CD4-positive, alpha-beta memory T cell (primary cell): Measurements from ENCODE around the gene FBXO41. TPM values are rescaled to one million over a fixed set of nuclear protein-coding genes. Genes with fewer than 3 reads are reported as not detected.

Source experiments
- CTCF ChIA-PET: fragments of 350-600 bp; sonication (Branson Sonifier 250); formaldehyde crosslinking; loops from one replicate; lab custom pipeline; 2021; ENCODE audit warnings: inconsistent platforms; ENCODE audit not compliant: partially characterized antibody; lab: Charles Lee
- POLR2A ChIA-PET: fragments of 350-600 bp; sonication (Branson Sonifier 250); formaldehyde crosslinking; loops from one replicate; lab custom pipeline; 2021; ENCODE audit not compliant: partially characterized antibody; lab: Charles Lee
- DNase-seq, 5 donors: peaks; one replicate each; pipeline versions ENCODE4 v3.0.0 to v3.0.0-alpha.2; 2020 to 2022; ENCODE audit warnings: mixed read lengths in 1 of 5
- H3K27ac ChIP-seq: one replicate; pipeline ENCODE4 v1.7.0; 2013; ENCODE audit warnings: low read depth, low read length
- H3K27me3 ChIP-seq: 2 replicates; pipeline ENCODE4 v1.7.0; 2013; ENCODE audit warnings: mild to moderate bottlenecking, low read length, moderate library complexity; ENCODE audit not compliant: insufficient read depth
- H3K36me3 ChIP-seq: 2 replicates; pipeline ENCODE4 v1.7.0; 2013; ENCODE audit warnings: mild to moderate bottlenecking, low read length, moderate library complexity; ENCODE audit not compliant: insufficient read depth
- H3K4me1 ChIP-seq: 2 replicates; pipeline ENCODE4 v1.7.0; 2013; ENCODE audit warnings: mild to moderate bottlenecking, low read length, moderate library complexity; ENCODE audit not compliant: insufficient read depth
- H3K4me3 ChIP-seq, 2 donors: one replicate each; pipeline ENCODE4 v1.7.0; 2013; ENCODE audit warnings: low read length in 2 of 2, mild to moderate bottlenecking in 1 of 2
- H3K9me3 ChIP-seq, 2 donors: one replicate each; pipeline ENCODE4 v1.7.0; 2013; ENCODE audit warnings: low read length in 2 of 2, control low read depth in 1 of 2; ENCODE audit not compliant: control insufficient read depth in 1 of 2
- H3K27ac Mint-ChIP-seq, 7 donors: one replicate each; pipeline ENCODE4 v1.8.0; 2020 to 2021; ENCODE audit warnings: mixed read lengths in 7 of 7, mild to moderate bottlenecking in 6 of 7, inconsistent platforms in 3 of 7, moderate library complexity in 3 of 7
- H3K27me3 Mint-ChIP-seq, 2 donors: one replicate each; pipeline ENCODE4 v1.8.0; 2020 to 2021; ENCODE audit warnings: mixed read lengths in 2 of 2
- H3K36me3 Mint-ChIP-seq, 2 donors: one replicate each; pipeline ENCODE4 v1.8.0; 2020 to 2021; ENCODE audit warnings: mixed read lengths in 2 of 2, inconsistent platforms in 1 of 2, mild to moderate bottlenecking in 1 of 2
- H3K4me1 Mint-ChIP-seq, 4 donors: one replicate each; pipeline ENCODE4 v1.8.0; 2020 to 2021; ENCODE audit warnings: mixed read lengths in 4 of 4, mild to moderate bottlenecking in 1 of 4
- H3K4me3 Mint-ChIP-seq, 8 donors: one replicate each; pipeline ENCODE4 v1.8.0; 2020 to 2021; ENCODE audit warnings: mixed read lengths in 8 of 8, mild to moderate bottlenecking in 7 of 8, moderate library complexity in 6 of 8, inconsistent platforms in 3 of 8
- H3K9me3 Mint-ChIP-seq, 8 donors: one replicate each; pipeline ENCODE4 v1.8.0; 2020 to 2021; ENCODE audit warnings: mixed read lengths in 8 of 8, mild to moderate bottlenecking in 5 of 8, inconsistent platforms in 3 of 8, moderate library complexity in 1 of 8
- intact Hi-C: fragments of 100-400 bp; cut with micrococcal nuclease; formaldehyde crosslinking; loops from one replicate; pipeline ENCODE4 v1.15.1; 2023
- polyA plus RNA-seq, 2 donors: library from polyadenylated mRNA; unstranded; fragments of 300-500 nt; fragmentation: Illumina TruSeq; gene quantifications; one replicate each; pipeline ENCODE4 v1.2.3, GENCODE V29; 2021
- total RNA-seq, 2 experiments: library from RNA; stranded (reverse); gene quantifications; one replicate each; pipeline ENCODE4 v1.2.3, GENCODE V29; 2021

Gene FBXO41
- total and polyA plus RNA-seq, 4 experiments from 2014 or later = 1.6 to 11.4 (median 9.8) TPM; not detected in 1

DNA sequence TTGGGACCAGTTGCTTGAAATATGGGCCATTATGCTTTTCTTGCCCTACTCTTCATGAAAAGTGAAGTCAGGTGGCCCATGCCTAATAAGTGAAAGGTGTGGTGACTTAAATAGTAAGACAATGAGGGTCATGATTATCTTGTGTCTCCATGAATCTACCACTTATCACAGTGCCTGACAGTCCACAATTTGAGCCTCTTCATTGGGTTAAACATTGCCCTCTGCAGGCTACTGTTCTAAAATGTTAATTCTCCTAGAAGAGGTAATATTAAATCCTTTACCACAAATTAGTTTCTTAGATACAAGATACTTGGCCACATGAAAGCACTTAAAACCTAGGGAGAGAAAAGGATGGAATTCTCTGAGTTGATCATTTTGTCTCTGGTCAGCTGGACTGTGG lies 5.0 kb upstream of the FBXO41 start:
- ChIA-PET CTCF (interaction anchor here (0.9 to 5.0 kb wide), 13 partner anchors 9 to 77 kb away, joined by 3 to 54 read pairs (median 6); partner anchors contain the start of genes CCT7, PRADC1 and SMYD5), POLR2A (interaction anchor here (3.3 kb wide), 1 partner anchor 54 kb away, joined by 18 read pairs; the partner anchor contains the start of gene CCT7)
- Mint-ChIP-seq H3K36me3 (peaks cover 0 to 1% of the 10 kb centered on the region in 2 donors), H3K27me3 (peaks cover 10 to 23% of the 10 kb centered on the region in 2 donors), H3K4me1 (peaks cover 12 to 36% (median 23%) of the 10 kb centered on the region in 4 donors), H3K27ac (no peak overlapping the region), H3K9me3 (peaks cover 0 to 2% (median 0%) of the 10 kb centered on the region in 8 donors), H3K4me3 (no peak overlapping the region)
- Histone ChIP-seq H3K9me3 (no peaks in the 10 kb centered on the region), H3K4me3 (no peak overlapping the region), H3K27ac (no peak overlapping the region), H3K36me3 (no peaks in the 10 kb centered on the region), H3K27me3 (peaks cover 14% of the 10 kb centered on the region), H3K4me1 (peaks cover 37% of the 10 kb centered on the region)
- intact Hi-C loops = no loop called here
- DNase-seq = no peak

DNA sequence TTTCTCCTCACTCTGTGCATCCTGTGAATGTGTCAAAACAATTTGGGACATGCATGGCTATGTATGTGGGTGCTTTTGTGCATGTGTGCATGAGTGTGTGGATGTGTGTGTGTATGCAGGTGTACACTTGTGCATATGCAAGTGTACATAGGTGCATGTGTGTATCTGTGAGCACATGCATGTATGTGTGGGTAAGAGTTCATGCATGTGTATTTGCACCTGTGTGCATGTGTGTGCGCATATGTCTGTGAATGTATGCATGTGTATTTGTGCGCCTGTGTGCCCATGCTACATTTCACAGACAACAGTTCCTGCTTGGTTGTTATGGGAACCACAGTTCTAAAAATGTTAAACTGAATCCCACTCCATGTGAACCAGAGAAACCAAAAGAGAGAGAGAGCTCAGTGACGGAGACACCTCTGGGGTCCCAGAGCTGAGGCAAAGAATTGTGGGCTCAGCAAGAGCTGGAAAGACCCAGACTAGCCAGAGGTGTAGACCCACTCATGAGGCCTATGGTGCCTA lies 1.9 kb upstream of the FBXO41 start:
- Mint-ChIP-seq H3K4me3 (peak overlapping the region in 7 of 8 donors; percentile 15 to 74 (median 61)), H3K36me3 (peaks cover 0 to 1% of the 10 kb centered on the region in 2 donors)
- POLR2A ChIA-PET = interaction anchor here (2.2 kb wide), 1 partner anchor 52 kb away, joined by 16 read pairs; the partner anchor contains the start of genes CCT7 and PRADC1

DNA sequence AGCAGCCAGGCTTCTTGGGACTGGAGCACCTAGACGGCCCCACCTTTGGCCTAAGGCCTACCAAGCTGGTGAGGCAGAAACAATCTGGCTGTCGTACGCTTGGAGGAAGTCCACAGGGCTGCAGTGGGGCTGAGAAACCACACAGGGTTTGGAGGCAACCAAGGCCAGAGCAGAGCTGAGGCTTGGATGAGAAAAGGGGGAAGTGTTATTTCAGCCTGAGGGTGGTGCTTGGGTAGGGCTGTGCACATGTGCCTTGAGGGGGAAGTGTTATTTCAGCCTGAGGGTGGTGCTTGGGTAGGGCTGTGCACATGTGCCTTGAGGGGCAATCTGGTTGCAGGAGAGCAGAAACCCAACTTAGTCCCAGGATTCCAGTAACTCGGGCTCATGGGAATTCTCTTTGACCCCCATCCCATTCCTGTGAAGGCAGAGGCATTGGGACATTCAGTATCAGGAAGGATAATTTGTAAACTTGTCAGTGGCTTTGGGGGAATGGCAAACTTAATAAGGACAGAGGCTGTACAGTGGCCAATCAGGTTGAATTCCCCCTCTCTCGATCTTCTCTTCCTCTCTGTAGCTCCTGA lies 971 bp upstream of the FBXO41 start:
- Mint-ChIP-seq H3K9me3 (no peaks in the 10 kb centered on the region), H3K27me3 (peaks cover 4 to 12% of the 10 kb centered on the region in 2 donors), H3K36me3 (peaks cover 0 to 3% of the 10 kb centered on the region in 2 donors), H3K4me3 (peak overlapping the region; percentile 61 to 76 (median 68)), H3K4me1 (peaks cover 7 to 26% (median 16%) of the 10 kb centered on the region in 4 donors), H3K27ac (peak overlapping the region in 3 of 7 donors; percentile 42 to 58 (median 53))
- Histone ChIP-seq H3K4me1 (peaks cover 19% of the 10 kb centered on the region), H3K27ac (no peak overlapping the region), H3K9me3 (no peaks in the 10 kb centered on the region), H3K4me3 (no peak overlapping the region), H3K36me3 (no peaks in the 10 kb centered on the region), H3K27me3 (no peaks in the 10 kb centered on the region)
- intact Hi-C loops = loop anchor here (2.0 kb wide), 1 partner anchor 16 kb away; no protein-coding TSS in a partner anchor
- no peak for DNase-seq
- POLR2A ChIA-PET = interaction anchor here (1.2 to 2.2 kb wide), 5 partner anchors 10 to 100 kb away, joined by 4 to 16 read pairs (median 7); partner anchors contain the start of genes ALMS1, CCT7 and PRADC1
- CTCF ChIA-PET = interaction anchor here (0.7 kb wide), 1 partner anchor 72 kb away, joined by 3 read pairs; no protein-coding TSS in a partner anchor

More for the DNA sequence above, 1.9 kb upstream of the FBXO41 start:
- H3K4me3 ChIP-seq = no peak overlapping the region
- H3K27ac ChIP-seq = no peak overlapping the region
- intact Hi-C loops = no loop called here
- no peak for DNase-seq
- H3K27ac Mint-ChIP-seq = peak overlapping the region in 1 of 7 donors; percentile 67
- no peaks in the 10 kb centered on the region for H3K9me3 ChIP-seq
- H3K36me3 ChIP-seq = no peaks in the 10 kb centered on the region
- CTCF ChIA-PET = interaction anchor here (0.7 kb wide), 1 partner anchor 73 kb away, joined by 3 read pairs; no protein-coding TSS in a partner anchor
- peaks cover 9 to 36% (median 18%) of the 10 kb centered on the region in 4 donors for H3K4me1 Mint-ChIP-seq
- H3K27me3 Mint-ChIP-seq = peaks cover 6 to 20% of the 10 kb centered on the region in 2 donors
- H3K4me1 ChIP-seq = peaks cover 24% of the 10 kb centered on the region
- H3K27me3 ChIP-seq = no peaks in the 10 kb centered on the region
- peaks cover 0 to 2% (median 0%) of the 10 kb centered on the region in 8 donors for H3K9me3 Mint-ChIP-seq

DNA sequence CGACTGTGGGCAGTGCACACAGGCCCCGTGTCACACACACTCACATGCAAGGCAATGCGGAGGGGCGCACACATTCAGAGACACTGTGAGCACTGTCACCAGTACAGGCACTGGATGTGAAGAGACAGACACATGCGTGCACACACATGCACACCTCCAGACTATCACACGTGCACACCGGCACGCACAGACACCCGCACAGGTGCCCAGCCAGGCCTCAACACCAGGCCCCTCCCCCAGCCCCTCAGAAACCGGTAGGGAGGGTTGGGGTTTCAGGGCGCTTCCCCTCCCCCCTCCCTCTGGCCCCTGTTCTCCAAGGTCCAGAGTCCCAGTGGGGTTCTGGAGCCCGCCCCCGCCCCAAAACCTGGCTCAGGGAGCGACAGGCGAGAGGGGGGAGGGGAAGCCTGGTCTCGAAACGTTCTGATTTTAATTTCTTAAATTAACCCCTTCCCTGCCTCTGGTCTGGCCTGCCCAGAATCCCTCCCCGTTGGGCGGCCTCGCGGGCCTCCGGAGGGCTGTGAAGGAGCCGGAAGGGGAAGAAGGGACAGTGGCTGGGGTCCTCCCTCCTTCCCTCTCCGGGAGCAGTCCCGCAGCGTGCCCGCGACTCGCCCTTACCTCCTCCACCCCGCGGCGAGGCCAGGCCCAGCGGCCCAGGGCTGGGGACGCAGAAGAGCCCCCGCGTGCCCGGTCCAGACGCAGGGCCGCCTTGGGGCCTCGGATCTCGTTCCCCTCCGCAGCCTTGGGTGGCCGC lies 558 bp downstream of the FBXO41 start:
- H3K27ac Mint-ChIP-seq = peak overlapping the region in 5 of 7 donors; percentile 14 to 70 (median 60)
- Histone ChIP-seq H3K27ac (peak overlapping the region; percentile 27), H3K4me1 (peaks cover 19% of the 10 kb centered on the region), H3K9me3 (no peaks in the 10 kb centered on the region), H3K27me3 (no peaks in the 10 kb centered on the region), H3K36me3 (no peaks in the 10 kb centered on the region), H3K4me3 (peak overlapping the region; percentile 32 to 62)
- CTCF ChIA-PET = no interaction called here
- peaks cover 0 to 3% of the 10 kb centered on the region in 2 donors for H3K36me3 Mint-ChIP-seq
- peaks cover 4 to 9% of the 10 kb centered on the region in 2 donors for H3K27me3 Mint-ChIP-seq
- peak overlapping the region; percentile 79 to 89 (median 85) for H3K4me3 Mint-ChIP-seq
- intact Hi-C loops = loop anchor here (1.0 to 2.0 kb wide), 2 partner anchors 15 to 49 kb away; partner anchors contain the start of gene CCT7
- POLR2A ChIA-PET = interaction anchor here (1.2 to 2.2 kb wide), 4 partner anchors 9 to 71 kb away, joined by 4 to 16 read pairs (median 6); partner anchors contain the start of genes CCT7 and PRADC1
- no peak for DNase-seq
- H3K9me3 Mint-ChIP-seq = no peaks in the 10 kb centered on the region
- H3K4me1 Mint-ChIP-seq = peaks cover 7 to 25% (median 17%) of the 10 kb centered on the region in 4 donors

DNA sequence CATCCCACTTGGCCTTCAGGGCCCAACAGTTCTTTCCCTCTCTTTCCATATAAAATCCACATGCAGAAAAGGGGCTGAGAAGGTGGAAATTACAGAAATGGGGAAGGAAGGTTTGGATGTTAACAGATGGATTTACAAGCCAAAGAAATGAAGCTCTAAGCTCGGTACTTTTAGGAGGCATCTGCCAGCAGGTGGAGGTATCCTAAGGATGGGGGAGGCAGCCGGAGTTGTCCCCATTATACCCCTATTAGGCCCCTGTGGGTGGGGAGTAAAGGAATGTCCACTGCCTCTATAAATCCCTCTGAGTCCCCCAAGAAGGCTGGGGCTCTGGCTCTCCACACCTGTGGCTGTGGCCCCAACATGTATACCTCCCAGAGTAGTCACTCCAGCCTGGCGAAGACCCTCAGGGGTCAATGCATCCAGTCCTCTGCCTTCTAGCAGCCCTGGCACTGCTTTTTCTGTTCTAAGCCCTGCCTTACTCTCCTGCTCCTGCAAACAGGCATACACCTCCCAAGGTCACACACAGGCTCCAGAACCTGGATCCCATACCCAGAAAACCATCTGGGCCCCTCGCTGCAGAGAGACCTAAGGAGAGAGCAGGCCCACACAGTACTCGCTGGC lies 1.2 kb downstream of the FBXO41 start:
- Mint-ChIP-seq H3K4me3 (peak overlapping the region; percentile 79 to 89 (median 85)), H3K9me3 (no peaks in the 10 kb centered on the region), H3K27ac (peak overlapping the region in 6 of 7 donors; percentile 54 to 72 (median 66)), H3K27me3 (peaks cover under 1 to 2% of the 10 kb centered on the region in 2 donors), H3K36me3 (peaks cover 0 to 3% of the 10 kb centered on the region in 2 donors), H3K4me1 (peaks cover 7 to 25% (median 18%) of the 10 kb centered on the region in 4 donors)
- no peaks in the 10 kb centered on the region for H3K36me3 ChIP-seq
- no peak overlapping the region for H3K27ac ChIP-seq
- peak overlapping the region in 1 of 2 donors; percentile 32 for H3K4me3 ChIP-seq
- ChIA-PET CTCF (no interaction called here), POLR2A (no interaction called here)
- no peaks in the 10 kb centered on the region for H3K27me3 ChIP-seq
- DNase-seq = no peak
- H3K9me3 ChIP-seq = no peaks in the 10 kb centered on the region
- peaks cover 19% of the 10 kb centered on the region for H3K4me1 ChIP-seq
- intact Hi-C loops = no loop called here

DNA sequence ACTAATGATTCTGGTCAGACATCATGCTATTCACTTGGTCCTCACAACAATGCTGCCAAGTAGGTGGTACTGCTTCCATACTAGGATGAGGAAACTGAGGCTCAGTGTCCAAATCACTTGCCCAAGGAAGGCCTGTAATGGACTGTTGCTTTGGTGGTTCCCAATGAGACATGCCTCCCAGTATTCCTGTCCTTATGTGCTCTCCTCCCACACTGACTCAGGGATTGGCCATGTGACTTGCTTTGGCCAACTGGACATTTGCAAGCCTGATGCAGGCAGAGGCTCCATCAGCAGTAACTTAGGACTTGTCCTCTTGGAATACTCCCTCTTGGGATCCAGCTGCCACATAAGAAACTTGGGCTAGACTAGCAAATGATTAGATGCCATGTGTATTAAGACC lies 3.0 kb downstream of the FBXO41 start:
- H3K27me3 ChIP-seq = no peaks in the 10 kb centered on the region
- Mint-ChIP-seq H3K4me3 (peak overlapping the region in 1 of 8 donors; percentile 35), H3K36me3 (peaks cover 0 to 8% of the 10 kb centered on the region in 2 donors), H3K27ac (no peak overlapping the region), H3K9me3 (no peaks in the 10 kb centered on the region), H3K4me1 (peaks cover 7 to 25% (median 18%) of the 10 kb centered on the region in 4 donors), H3K27me3 (no peaks in the 10 kb centered on the region)
- H3K4me3 ChIP-seq = no peak overlapping the region
- no peak overlapping the region for H3K27ac ChIP-seq
- H3K36me3 ChIP-seq = no peaks in the 10 kb centered on the region
- peaks cover 19% of the 10 kb centered on the region for H3K4me1 ChIP-seq
- intact Hi-C loops = no loop called here
- DNase-seq = no peak
- ChIA-PET CTCF (interaction anchor here (1.0 to 1.4 kb wide), 2 partner anchors 9 kb away, joined by 4 read pairs; no protein-coding TSS in a partner anchor), POLR2A (no interaction called here)
- no peaks in the 10 kb centered on the region for H3K9me3 ChIP-seq
